GM10266 (cell line): ENCODE results near the gene TIA1.
"Not testable (repeated sequence)": the region's sequence is repeated elsewhere in the genome, so short reads cannot be mapped to it uniquely, and the experiment has no call there.

Experiments used
- DNase-seq: peaks from one replicate; pipeline ENCODE4 v3.0.0; 2012; ENCODE audit errors: extremely low spot score
- TF ChIP-seq, protein P1 (sequence below): IDR thresholded peaks from 2 replicates; pipeline ENCODE4 v1.5.1; 2012; ENCODE audit warnings: mild to moderate bottlenecking, low read depth; ENCODE audit not compliant: control insufficient read depth, insufficient read depth; ENCODE audit errors: missing control alignments

Gene TIA1, protein sequence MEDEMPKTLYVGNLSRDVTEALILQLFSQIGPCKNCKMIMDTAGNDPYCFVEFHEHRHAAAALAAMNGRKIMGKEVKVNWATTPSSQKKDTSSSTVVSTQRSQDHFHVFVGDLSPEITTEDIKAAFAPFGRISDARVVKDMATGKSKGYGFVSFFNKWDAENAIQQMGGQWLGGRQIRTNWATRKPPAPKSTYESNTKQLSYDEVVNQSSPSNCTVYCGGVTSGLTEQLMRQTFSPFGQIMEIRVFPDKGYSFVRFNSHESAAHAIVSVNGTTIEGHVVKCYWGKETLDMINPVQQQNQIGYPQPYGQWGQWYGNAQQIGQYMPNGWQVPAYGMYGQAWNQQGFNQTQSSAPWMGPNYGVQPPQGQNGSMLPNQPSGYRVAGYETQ

DNA sequence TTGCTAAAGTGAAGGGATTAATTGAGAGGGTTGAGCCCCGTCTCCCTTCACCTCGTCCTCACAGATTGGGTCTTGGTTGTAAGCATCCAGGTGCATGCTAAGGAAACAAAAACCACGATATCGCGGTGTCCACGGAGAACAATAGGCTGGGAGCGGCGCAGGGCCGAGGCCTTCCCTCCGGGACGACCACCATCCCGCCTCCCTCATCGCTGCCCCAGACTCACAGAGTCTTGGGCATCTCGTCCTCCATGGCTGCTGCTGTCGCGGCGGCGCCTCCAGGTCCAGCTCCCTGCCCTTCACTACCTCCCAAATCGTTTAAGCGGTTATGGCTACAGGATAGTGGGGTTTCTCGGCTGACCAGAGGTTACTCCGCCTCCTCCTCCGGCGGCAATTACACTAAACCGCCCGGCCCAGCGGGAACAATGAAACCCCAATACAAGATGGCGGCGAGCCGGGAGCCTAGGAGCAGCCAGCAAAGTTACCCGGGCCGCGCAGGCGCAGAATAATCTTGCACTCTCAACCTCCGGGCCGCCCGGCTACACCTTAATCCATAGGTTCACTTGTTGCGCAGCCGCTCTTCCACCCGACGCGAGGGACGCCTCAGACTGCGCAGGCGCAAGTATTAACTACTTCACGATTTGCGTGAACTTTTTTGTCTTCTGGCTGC lies at the start of gene TIA1:
Gene TIA1 (minus strand): TSS at position 448 of the 667 bp plus-strand sequence. CDS start 198 bp downstream, at position 250.
- DNase-seq, result peak; percentile 93
- TF ChIP-seq, protein P1, sequence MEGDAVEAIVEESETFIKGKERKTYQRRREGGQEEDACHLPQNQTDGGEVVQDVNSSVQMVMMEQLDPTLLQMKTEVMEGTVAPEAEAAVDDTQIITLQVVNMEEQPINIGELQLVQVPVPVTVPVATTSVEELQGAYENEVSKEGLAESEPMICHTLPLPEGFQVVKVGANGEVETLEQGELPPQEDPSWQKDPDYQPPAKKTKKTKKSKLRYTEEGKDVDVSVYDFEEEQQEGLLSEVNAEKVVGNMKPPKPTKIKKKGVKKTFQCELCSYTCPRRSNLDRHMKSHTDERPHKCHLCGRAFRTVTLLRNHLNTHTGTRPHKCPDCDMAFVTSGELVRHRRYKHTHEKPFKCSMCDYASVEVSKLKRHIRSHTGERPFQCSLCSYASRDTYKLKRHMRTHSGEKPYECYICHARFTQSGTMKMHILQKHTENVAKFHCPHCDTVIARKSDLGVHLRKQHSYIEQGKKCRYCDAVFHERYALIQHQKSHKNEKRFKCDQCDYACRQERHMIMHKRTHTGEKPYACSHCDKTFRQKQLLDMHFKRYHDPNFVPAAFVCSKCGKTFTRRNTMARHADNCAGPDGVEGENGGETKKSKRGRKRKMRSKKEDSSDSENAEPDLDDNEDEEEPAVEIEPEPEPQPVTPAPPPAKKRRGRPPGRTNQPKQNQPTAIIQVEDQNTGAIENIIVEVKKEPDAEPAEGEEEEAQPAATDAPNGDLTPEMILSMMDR, result no peak

DNA sequence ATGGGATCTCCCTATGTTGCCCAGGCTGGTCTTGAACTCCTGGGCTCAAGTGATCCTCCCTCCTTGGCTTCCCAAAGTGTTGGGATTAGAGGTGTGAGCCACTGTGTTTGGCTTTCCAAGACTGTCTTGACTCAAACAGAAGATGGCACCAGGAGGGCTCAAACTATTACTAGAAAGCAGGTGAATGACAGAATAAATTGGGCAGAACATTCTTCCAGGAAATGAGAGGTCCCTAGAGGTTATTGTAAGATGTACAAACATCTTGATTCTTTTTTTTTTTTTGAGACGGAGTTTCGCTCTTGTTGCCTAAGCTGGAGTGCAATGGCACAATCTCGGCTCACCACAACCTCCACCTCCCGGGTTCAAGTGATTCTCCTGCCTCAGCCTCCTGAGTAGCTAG lies 49.4 kb upstream of the TIA1 start:
- DNase-seq, result not testable (repeated sequence)

DNA sequence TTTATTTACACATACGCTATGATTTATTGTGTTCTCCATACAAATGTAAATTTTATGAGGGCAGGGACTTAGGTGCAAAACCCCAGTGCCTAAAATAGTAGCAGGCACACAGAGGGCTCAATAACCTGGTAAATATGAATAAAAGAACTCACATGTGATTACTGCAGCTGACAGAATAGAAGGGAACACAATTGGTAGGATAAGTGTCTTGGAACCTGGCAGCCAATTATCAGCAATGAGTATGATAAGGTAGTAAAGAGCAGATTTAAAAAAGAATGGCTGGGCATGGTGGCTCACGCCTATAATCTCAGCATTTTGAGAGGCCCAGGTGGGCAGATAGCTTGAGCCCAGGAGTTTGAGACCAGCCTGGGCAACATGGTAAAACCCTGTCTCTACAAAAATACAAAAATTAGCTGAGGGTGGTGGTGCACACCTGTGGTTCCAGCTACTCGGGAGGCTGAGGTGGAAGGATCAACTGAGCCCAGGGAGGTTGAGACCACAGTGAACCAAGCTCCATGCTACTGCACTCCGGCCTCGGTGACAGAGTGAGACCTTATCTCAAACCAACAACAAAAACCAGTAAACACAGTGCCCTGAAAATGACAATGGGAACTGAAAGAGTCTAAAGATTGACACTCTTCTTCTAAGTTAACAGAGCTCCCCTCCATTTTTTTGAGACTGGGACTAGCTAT lies 35.2 kb upstream of the TIA1 start:
- TF ChIP-seq, protein P1, result no peak

DNA sequence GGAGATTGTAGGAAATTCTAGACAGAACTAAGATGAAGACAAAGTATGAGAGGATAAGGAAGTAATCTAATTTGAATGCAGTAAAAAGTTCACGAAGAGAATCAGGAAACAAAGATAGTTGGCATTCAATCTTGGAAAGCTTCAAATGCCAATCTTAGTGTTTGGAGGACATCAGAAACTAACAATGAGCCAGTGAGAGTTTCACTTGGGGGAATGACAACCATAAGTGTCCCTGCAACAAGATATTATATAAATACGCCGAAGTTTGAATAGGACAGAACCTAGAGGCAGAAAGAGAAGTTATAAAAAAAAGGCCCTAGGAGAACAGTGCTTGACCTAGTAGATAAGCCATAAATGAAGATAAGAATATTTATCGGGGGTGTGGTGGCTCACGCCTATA lies 34.0 kb upstream of the TIA1 start:
- TF ChIP-seq, protein P1, result no peak
- no peak for DNase-seq

More for the DNA sequence above, 35.2 kb upstream of the TIA1 start:
- DNase-seq, result no peak

DNA sequence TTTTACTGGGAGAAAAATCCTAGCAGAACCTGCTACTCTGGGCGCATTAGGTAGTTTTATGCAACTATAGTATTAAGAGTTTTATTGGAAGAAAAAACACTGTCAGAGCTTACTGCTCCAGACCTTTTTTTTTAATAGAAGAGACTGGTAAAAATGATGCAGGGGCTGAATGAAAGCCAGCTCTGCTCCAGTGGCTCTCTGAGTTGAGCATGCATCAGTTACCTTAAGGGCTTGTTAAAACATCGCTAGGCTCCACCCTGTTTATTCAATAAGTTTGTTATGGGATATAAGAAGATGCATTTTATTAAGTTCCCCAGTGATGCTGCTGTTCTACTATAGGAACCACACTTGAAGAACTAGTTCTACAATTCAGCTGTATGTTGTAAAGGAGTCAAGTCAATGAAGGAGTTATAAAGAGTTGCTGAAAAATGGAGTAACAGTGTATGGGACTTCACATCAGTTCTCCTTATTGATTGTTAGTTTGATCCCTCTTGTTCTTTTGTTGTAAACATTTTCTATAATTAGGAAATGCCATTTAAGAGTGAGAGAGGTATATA lies 31.9 kb upstream of the TIA1 start:
- TF ChIP-seq, protein P1, result no peak
- no peak for DNase-seq

DNA sequence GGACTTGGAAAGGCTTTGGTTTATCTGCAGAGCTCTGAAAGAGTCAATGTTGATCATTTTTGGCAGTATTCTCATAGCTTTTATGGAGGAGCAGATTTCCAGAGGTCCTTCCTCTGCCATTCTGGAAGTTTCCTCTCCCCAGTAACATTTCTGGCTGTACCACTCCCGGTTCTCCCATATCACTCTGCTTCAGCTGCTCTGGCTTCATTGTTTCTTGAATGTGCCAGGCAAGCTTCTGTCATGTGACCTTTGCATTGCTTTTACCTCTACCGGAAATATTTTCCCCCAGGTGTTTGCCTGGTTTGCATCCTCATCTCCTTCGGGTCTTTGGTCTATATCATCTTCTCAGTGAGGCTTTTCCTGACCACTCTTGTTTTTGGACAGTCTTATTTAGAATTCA lies 21.9 kb upstream of the TIA1 start:
- DNase-seq, result no peak
- TF ChIP-seq, protein P1, result no peak

DNA sequence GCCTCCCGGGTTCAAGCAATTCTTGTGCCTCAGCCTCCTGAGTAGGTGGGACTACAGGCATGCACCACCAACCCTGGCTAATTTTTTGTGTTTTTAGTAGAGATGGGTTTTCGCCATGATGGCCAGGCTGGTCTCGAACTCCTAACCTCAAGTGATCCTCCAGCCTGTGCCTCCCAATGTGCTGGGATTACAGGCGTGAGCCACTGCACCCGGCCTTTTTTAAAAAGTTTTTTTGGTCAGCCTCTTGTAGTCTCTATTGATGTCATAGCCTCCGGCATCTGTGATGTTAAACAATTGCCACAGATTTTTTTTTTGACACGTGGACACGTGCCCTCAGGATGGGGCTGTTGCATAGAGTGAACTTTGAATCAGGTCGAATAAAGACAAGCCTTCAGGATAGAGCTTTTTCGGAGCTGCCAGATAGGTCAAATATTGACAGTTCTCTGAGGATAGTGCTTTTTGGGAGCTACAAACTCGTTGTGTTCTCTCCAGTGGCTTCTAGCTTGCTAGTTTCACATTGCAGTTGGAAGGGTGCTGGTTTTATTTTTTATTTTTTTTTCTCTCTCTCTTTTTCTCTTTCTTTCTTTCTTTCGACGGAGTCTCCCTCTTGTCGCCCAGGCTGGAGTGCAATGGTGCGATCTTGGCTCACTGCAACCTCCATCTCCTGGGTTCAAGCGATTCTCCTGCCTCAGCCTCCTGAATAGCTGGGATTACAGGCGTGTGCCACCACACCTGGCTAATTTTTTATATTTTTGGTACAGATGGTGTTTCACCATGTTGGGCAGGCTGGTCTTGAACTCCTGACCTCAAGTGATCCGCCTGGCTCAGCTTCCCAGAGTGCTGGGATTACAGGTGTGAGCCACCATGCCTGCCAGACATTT lies 21.2 kb upstream of the TIA1 start:
- not testable (repeated sequence) for DNase-seq

DNA sequence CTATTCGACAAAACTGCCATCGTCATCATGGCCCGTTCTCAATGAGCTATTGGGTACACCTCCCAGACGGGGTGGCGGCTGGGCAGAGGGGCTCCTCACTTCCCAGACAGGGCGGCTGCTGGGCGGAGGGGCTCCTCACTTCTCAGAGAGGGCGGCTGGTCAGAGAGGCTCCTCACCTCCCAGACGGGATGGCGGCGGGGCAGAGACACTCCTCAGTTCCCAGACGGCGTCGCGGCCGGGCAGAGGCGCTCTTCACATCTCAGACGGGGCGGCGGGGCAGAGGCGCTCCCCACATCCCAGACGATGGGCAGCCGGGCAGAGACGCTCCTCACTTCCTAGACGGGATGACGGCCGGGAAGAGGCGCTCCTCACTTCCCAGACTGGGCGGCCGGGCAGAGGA lies 18.5 kb upstream of the TIA1 start:
- not testable (repeated sequence) for DNase-seq
